Measurements from ENCODE around the gene ZNF593OS. TPM values are rescaled to one million over a fixed set of nuclear protein-coding genes. Genes with fewer than 3 reads are reported as not detected.

The ZNF593OS gene
- total RNA-seq, 4 donors from 2014 or later, result 0.66 TPM; not detected in 2

DNA sequence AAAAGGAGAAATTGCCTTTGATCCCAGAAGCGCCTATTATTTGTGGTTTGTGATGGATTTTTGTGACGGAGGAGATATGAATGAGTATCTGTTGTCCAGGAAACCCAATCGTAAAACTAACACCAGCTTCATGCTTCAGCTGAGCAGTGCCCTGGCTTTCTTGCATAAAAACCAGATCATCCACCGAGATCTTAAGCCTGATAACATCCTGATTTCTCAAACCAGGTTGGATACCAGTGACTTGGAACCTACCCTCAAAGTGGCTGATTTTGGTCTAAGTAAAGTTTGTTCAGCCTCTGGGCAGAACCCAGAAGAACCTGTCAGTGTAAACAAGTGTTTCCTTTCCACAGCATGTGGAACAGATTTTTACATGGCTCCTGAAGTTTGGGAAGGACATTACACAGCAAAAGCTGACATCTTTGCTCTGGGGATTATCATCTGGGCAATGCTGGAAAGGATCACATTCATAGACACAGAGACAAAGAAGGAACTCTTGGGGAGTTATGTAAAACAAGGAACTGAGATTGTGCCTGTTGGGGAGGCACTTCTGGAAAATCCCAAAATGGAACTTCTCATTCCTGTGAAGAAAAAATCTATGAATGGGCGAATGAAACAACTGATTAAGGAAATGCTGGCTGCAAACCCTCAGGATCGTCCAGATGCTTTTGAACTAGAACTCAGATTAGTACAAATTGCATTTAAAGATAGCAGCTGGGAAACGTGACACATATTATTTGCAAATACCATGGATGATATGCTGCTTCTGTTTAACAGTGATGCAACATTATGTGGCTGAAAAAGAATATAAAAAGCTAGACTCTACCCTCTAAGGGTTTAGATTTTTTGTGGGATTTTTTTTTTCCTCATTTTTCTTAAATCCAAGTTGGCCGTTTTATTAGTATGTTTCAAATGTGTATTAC is 49.5 kb downstream of the ZNF593OS start:
- ATAC-seq (peak in 1 of 2 donors; percentile 17), DNase-seq (no peak)
- Histone ChIP-seq H3K9me3 (no peaks in the 10 kb centered on the region), H3K27me3 (no peaks in the 10 kb centered on the region), H3K36me3 (peaks cover 0 to 16% of the 10 kb centered on the region in 2 donors), H3K4me1 (peaks cover 41 to 62% of the 10 kb centered on the region in 2 donors), H3K4me3 (no peak overlapping the region), H3K27ac (peak overlapping the region; percentile 78 to 89 (median 84))
- intact Hi-C loops (cut with DNase I; ENCODE audit: low total_unique reads), result no loop called here
- in situ Hi-C loops (cut with MboI; ENCODE audit: low sequenced_read_pairs in 4 of 4), result no loop called here
- no peak for TF ChIP-seq POLR2A (IDR thresholded peaks at IDR 0.05)
- TF ChIP-seq, protein P1, sequence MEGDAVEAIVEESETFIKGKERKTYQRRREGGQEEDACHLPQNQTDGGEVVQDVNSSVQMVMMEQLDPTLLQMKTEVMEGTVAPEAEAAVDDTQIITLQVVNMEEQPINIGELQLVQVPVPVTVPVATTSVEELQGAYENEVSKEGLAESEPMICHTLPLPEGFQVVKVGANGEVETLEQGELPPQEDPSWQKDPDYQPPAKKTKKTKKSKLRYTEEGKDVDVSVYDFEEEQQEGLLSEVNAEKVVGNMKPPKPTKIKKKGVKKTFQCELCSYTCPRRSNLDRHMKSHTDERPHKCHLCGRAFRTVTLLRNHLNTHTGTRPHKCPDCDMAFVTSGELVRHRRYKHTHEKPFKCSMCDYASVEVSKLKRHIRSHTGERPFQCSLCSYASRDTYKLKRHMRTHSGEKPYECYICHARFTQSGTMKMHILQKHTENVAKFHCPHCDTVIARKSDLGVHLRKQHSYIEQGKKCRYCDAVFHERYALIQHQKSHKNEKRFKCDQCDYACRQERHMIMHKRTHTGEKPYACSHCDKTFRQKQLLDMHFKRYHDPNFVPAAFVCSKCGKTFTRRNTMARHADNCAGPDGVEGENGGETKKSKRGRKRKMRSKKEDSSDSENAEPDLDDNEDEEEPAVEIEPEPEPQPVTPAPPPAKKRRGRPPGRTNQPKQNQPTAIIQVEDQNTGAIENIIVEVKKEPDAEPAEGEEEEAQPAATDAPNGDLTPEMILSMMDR (IDR thresholded peaks at IDR 0.05 in 4 of 5, conservative IDR thresholded peaks at IDR 0.05 in 1 of 5), result no peak

DNA sequence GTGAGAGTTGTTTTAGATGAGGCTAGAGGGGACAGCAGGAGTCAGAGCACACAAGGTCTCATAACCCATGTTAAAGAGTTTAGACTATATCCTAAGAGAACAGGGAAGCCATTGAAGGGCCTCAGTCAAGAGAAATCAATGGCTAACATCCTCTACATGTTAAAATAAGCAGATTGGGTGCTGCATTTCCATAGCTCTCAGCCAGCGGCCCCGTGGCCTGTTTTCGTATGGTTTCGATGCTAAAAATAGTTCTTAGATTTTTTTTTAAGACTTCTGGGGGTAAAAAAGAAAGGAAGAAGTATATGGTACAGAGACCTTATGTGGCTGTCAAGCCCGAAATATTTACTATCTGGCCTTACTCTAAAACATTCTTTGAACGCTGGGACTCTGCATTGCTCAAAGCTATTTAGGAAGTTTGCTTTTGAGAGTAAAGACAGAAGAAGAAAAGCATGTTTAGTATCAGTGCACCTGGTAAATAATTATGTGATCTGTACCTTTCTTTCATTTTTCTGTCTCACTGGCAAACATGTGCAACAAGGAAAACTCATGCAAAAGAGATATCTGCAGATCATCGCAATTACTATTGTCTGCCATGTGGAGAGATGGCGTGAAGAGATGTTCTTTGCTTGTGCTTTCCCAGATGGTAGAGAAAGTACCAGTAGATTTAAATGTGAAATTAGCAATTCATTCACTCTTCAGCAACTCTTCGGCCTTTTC is 51.6 kb downstream of the ZNF593OS start:
- ATAC-seq (no peak), DNase-seq (no peak)
- Histone ChIP-seq H3K27me3 (no peaks in the 10 kb centered on the region), H3K4me1 (peaks cover 52 to 61% of the 10 kb centered on the region in 2 donors), H3K36me3 (peaks cover 0 to 16% of the 10 kb centered on the region in 2 donors), H3K4me3 (no peak overlapping the region), H3K27ac (peak overlapping the region; percentile 78 to 89 (median 84)), H3K9me3 (no peaks in the 10 kb centered on the region)
- in situ Hi-C loops (cut with MboI; ENCODE audit: low sequenced_read_pairs in 4 of 4) (no loop called here), intact Hi-C loops (cut with DNase I; ENCODE audit: low total_unique reads) (no loop called here)
- TF ChIP-seq, protein P1 (IDR thresholded peaks at IDR 0.05 in 4 of 5, conservative IDR thresholded peaks at IDR 0.05 in 1 of 5), result no peak
- no peak for TF ChIP-seq POLR2A (IDR thresholded peaks at IDR 0.05)

Other genes starting within 250 kb of the ZNF593OS start
- 10 to 100 TPM in 3 of 4 donors, 1 to 10 TPM in 1; 9.0 to 35.5 (median 16.1) TPM for gene PAFAH2, start 173.8 kb downstream of the ZNF593OS start, total RNA-seq
- under 1 TPM in 2 of 4 donors, not detected in 2; 0.33 to 0.95 TPM for gene EXTL1, start 150.1 kb downstream of the ZNF593OS start, total RNA-seq
- gene SLC30A2, start 125.7 kb downstream of the ZNF593OS start, total RNA-seq, result 1 to 10 TPM; 1.2 to 5.2 (median 3.1) TPM
- gene TRIM63, start 104.2 kb downstream of the ZNF593OS start, total RNA-seq, result 1,000 to 10,000 TPM; 1,040 to 4,298 (median 2,203) TPM
- gene PDIK1L, start 60.0 kb downstream of the ZNF593OS start, total RNA-seq, result 1 to 10 TPM; 4.4 to 8.7 (median 5.9) TPM
- 1 to 10 TPM; 3.1 to 5.2 (median 4.2) TPM for gene FAM110D, start 12.8 kb downstream of the ZNF593OS start, total RNA-seq
- not detected for gene C1orf232, start 2.9 kb downstream of the ZNF593OS start, total RNA-seq
- 100 to 1,000 TPM in 2 of 4 donors, 10 to 100 TPM in 2; 39.6 to 135 (median 97.3) TPM for gene ZNF593, start 1.9 kb downstream of the ZNF593OS start, total RNA-seq
- gene CNKSR1, start 5.7 kb upstream of the ZNF593OS start, total RNA-seq, result 10 to 100 TPM; 23.7 to 50.6 (median 44.6) TPM
- not detected for gene CATSPER4, start 18.8 kb upstream of the ZNF593OS start, total RNA-seq
- gene CEP85, start 62.4 kb upstream of the ZNF593OS start, total RNA-seq, result 10 to 100 TPM; 28.5 to 61.6 (median 41.3) TPM
- 10 to 100 TPM; 10.3 to 16.9 (median 13.1) TPM for gene SH3BGRL3, start 108.3 kb upstream of the ZNF593OS start, total RNA-seq
- gene UBXN11, start 134.8 kb upstream of the ZNF593OS start, total RNA-seq, result 1 to 10 TPM; 2.7 to 3.8 (median 3.4) TPM
- gene CD52, start 146.1 kb upstream of the ZNF593OS start, total RNA-seq, result 1 to 10 TPM in 2 of 4 donors, not detected in 2; 1.4 to 2.8 TPM
- not detected for gene CRYBG2, start 182.3 kb upstream of the ZNF593OS start, total RNA-seq
- gene ZNF683, start 200.9 kb upstream of the ZNF593OS start, total RNA-seq, result not detected
- not detected for gene LIN28A, start 239.0 kb upstream of the ZNF593OS start, total RNA-seq